GM12878 (cell line): ENCODE measurements around the gene BMAL1. TPM values are rescaled to one million over a fixed set of nuclear protein-coding genes. Genes with fewer than 3 reads are reported as not detected.

ENCODE experiments used
- ATAC-seq: fragments of 200-7000 bp; cut with Tn5 transposase; 3 replicates; pipeline ENCODE4 v1.9.1; 2020; ENCODE audit warnings: mild to moderate bottlenecking, moderate library complexity
- BruUV-seq: library from RNA; stranded (reverse); fragments of 400-500 nt; replicated peaks from 2 replicates; lab custom pipeline; 2021; lab: Mats Ljungman, UMichigan
- CTCF ChIA-PET: fragments of 300-600 bp; sonication (Branson Sonifier 250); formaldehyde crosslinking; extraction: SDS; loops from one replicate; lab custom pipeline; 2021; ENCODE audit warnings: inconsistent platforms; lab: Yijun Ruan, JAX
- POLR2A ChIA-PET: fragments of 350-600 bp; formaldehyde crosslinking; extraction: SDS; loops from one replicate; lab custom pipeline; 2021; ENCODE audit warnings: inconsistent platforms; lab: Charles Lee
- RAD21 ChIA-PET: fragments of 300-600 bp; sonication (Branson Sonifier 250); formaldehyde crosslinking; loops from one replicate; lab custom pipeline; 2023; ENCODE audit warnings: antibody characterized with exemption; ENCODE audit not compliant: unreplicated experiment; lab: Charles Lee
- SMC1A ChIA-PET: fragments of 300-600 bp; sonication (Branson Sonifier 250); formaldehyde crosslinking; loops from one replicate; lab custom pipeline; 2023; ENCODE audit not compliant: unreplicated experiment, uncharacterized antibody; lab: Charles Lee
- DNase-seq: peaks from one replicate; pipeline ENCODE4 v3.0.0-alpha.2; 2011; ENCODE audit warnings: low read depth, low spot score
- FAIRE-seq: peaks from 3 replicates; lab custom pipeline; 2011; peaks lifted over from hg19 to GRCh38; lab: Jason Lieb, UNC
- H2AFZ ChIP-seq: 2 replicates; pipeline ENCODE4 v1.6.0; 2011; ENCODE audit warnings: low read depth, low read length, control low read depth; ENCODE audit not compliant: control insufficient read depth
- H3K27ac ChIP-seq: 2 replicates; pipeline ENCODE4 v1.5.1; 2011; ENCODE audit warnings: control low read depth; ENCODE audit not compliant: control insufficient read depth, insufficient read depth
- H3K27me3 ChIP-seq, 2 experiments: replicated peaks in 1 of 2; 2 replicates each; pipeline versions ENCODE4 v1.6.0 to v1.6.1; 2011; ENCODE audit warnings: low read length in 1 of 2; ENCODE audit not compliant: control insufficient read depth in 2 of 2, insufficient read depth in 2 of 2
- H3K36me3 ChIP-seq, 2 experiments: 2 replicates each; pipeline ENCODE4 v1.5.1; 2011; ENCODE audit warnings: low read length in 1 of 2; ENCODE audit not compliant: control insufficient read depth in 2 of 2, insufficient read depth in 2 of 2
- H3K4me1 ChIP-seq: 2 replicates; pipeline ENCODE4 v1.6.1; 2011; ENCODE audit warnings: mild to moderate bottlenecking, low read length, moderate library complexity, mixed read lengths; ENCODE audit not compliant: control insufficient read depth, insufficient read depth
- H3K4me2 ChIP-seq: 2 replicates; pipeline ENCODE4 v1.6.0; 2011; ENCODE audit warnings: control low read depth; ENCODE audit not compliant: control insufficient read depth, insufficient read depth
- H3K4me3 ChIP-seq: fragments of 200-600 bp; sonication (generic); 2 replicates; pipeline ENCODE4 v1.5.1; 2016
- H3K79me2 ChIP-seq: 2 replicates; pipeline ENCODE4 v1.6.0; 2011; ENCODE audit warnings: low read length; ENCODE audit not compliant: control insufficient read depth, insufficient read depth
- H3K9ac ChIP-seq: 2 replicates; pipeline ENCODE4 v1.8.0; 2011; ENCODE audit warnings: low read length, control low read depth, mixed read lengths; ENCODE audit not compliant: control insufficient read depth, insufficient read depth
- H3K9me3 ChIP-seq: replicated peaks from 3 replicates; pipeline ENCODE4 v1.5.1; 2011; ENCODE audit warnings: mild to moderate bottlenecking, low read length; ENCODE audit not compliant: control insufficient read depth, insufficient read depth
- H4K20me1 ChIP-seq: 2 replicates; pipeline ENCODE4 v1.6.0; 2011; ENCODE audit not compliant: control insufficient read depth, insufficient read depth
- BMI1 ChIP-seq: fragments of 450-650 bp; IDR thresholded peaks from 2 replicates; pipeline ENCODE4 v1.6.1; 2016; ENCODE audit warnings: mild to moderate bottlenecking, moderate library complexity, borderline replicate concordance
- CEBPB ChIP-seq, 2 experiments: fragments of 150-350 bp in 1 of 2; IDR thresholded peaks; 2 replicates each; pipeline ENCODE4 v1.6.1; 2012 to 2014; ENCODE audit warnings: low read depth in 2 of 2, low read length in 2 of 2, borderline replicate concordance in 1 of 2, inconsistent platforms in 1 of 2
- CREB1 ChIP-seq: IDR thresholded peaks from 2 replicates; pipeline ENCODE4 v1.6.1; 2012; ENCODE audit warnings: low read depth, mild to moderate bottlenecking, inconsistent platforms
- EGR1 ChIP-seq, 2 experiments: IDR thresholded peaks; 1 replicate in 1 of 2; 2 replicates in 1 of 2; pipeline ENCODE4 v1.6.1; 2011 to 2012; ENCODE audit warnings: low read depth in 2 of 2, low read length in 2 of 2, borderline replicate concordance in 1 of 2, mild to moderate bottlenecking in 1 of 2, moderate library complexity in 1 of 2
- NBN ChIP-seq: fragments of 450-650 bp; IDR thresholded peaks from 2 replicates; pipeline ENCODE4 v1.6.1; 2016
- NFIC ChIP-seq: IDR thresholded peaks from 2 replicates; pipeline ENCODE4 v1.6.1; 2012; ENCODE audit warnings: low read depth, mild to moderate bottlenecking, inconsistent platforms, low read length, moderate library complexity
- NFYA ChIP-seq: IDR thresholded peaks from 2 replicates; pipeline ENCODE4 v1.6.1; 2011; ENCODE audit warnings: low read depth, mild to moderate bottlenecking, low read length, improper control_type of control experiment, borderline replicate concordance
- NKRF ChIP-seq: fragments of 450-650 bp; conservative IDR thresholded peaks from 2 replicates; pipeline ENCODE4 v1.6.1; 2017; ENCODE audit warnings: mild to moderate bottlenecking, moderate library complexity
- SMC3 ChIP-seq: IDR thresholded peaks from 2 replicates; pipeline ENCODE4 v1.6.1; 2011; ENCODE audit warnings: low read length, improper control_type of control experiment, borderline replicate concordance
- SPI1 ChIP-seq: IDR thresholded peaks from 2 replicates; pipeline ENCODE4 v1.6.1; 2011; ENCODE audit warnings: low read depth, mild to moderate bottlenecking, low read length, moderate library complexity, borderline replicate concordance; ENCODE audit not compliant: insufficient read depth
- STAT3 ChIP-seq: IDR thresholded peaks from 2 replicates; pipeline ENCODE4 v1.6.1; 2011; ENCODE audit warnings: low read depth, low read length, improper control_type of control experiment
- TAF1 ChIP-seq: IDR thresholded peaks from 2 replicates; pipeline ENCODE4 v1.6.1; 2011; ENCODE audit warnings: mild to moderate bottlenecking, low read depth, low read length, borderline replicate concordance
- TCF3 ChIP-seq: IDR thresholded peaks from 2 replicates; pipeline ENCODE4 v1.6.1; 2012; ENCODE audit warnings: low read depth, mild to moderate bottlenecking, low read length, borderline replicate concordance; ENCODE audit not compliant: insufficient read depth
- ZBTB40 ChIP-seq: fragments of 450-650 bp; IDR thresholded peaks from 2 replicates; pipeline ENCODE4 v1.6.1; 2016; ENCODE audit warnings: mild to moderate bottlenecking, moderate library complexity, borderline replicate concordance
- WGBS: methylation state at CpG from one replicate; pipeline ENCODE4 v1.1.6; 2016; ENCODE audit warnings: low lambda C conversion rate; ENCODE audit not compliant: insufficient replicate concordance, insufficient coverage; ENCODE audit errors: missing lambda C conversion rate; 5-methylcytosine and 5-hydroxymethylcytosine counted together
- in situ Hi-C: fragments of 300-500 bp; cut with MboI; formaldehyde crosslinking; loops from 9 replicates; pipeline ENCODE4 v1.14.3; 2018; ENCODE audit warnings: mixed read lengths
- intact Hi-C: fragments of 100-400 bp; cut with micrococcal nuclease; formaldehyde crosslinking; loops from one replicate; pipeline ENCODE4 v1.14.2; 2022; ENCODE audit not compliant: unreplicated experiment
- polyA plus RNA-seq, 11 experiments: library from polyadenylated mRNA; depleted of rRNA in 4 of 11; unstranded in 6 of 11; stranded (reverse) in 5 of 11; fragments of >200 nt; fragmentation: Nextera tagmentation in 4 of 11; fragmentation: Illumina TruSeq in 1 of 11; extraction: Ambion mirVana in 4 of 11; extraction: Trizol in 1 of 11; gene quantifications; 1 replicate in 1 of 11; 2 replicates in 10 of 11; pipeline versions ENCODE4 v1.2.1 to v1.2.3, GENCODE V29; 2011 to 2016; ENCODE audit warnings: inconsistent platforms in 2 of 11, missing spikeins in 2 of 11, low read depth in 1 of 11
- total RNA-seq, 4 experiments: library from RNA; depleted of rRNA in 3 of 4; stranded (reverse); fragments of >200 nt in 3 of 4; fragmentation: Illumina TruSeq in 1 of 4; extraction: Trizol in 1 of 4; gene quantifications; 2 replicates each; pipeline versions ENCODE4 v1.2.1 to v1.2.3, GENCODE V29; 2013 to 2021

Gene BMAL1
- total and polyA plus RNA-seq, 10 of the 15 experiments (the other 5 are each of a cell fraction or from before 2014, with no cell fraction given), result 3.5 to 40.6 (median 13.6) TPM

- H3K27ac ChIP-seq, result no peak overlapping the region
- no peaks in the 10 kb centered on the region; a peak in 1 of 4 replicates for H3K36me3 ChIP-seq
- peaks cover 2% of the 10 kb centered on the region; the same call in 1 of the 2 replicates for H3K4me1 ChIP-seq
- H4K20me1 ChIP-seq, result no peaks in the 10 kb centered on the region
- H3K4me3 ChIP-seq, result peak overlapping the region; percentile 74
- ChIA-PET CTCF (interaction anchor here (1.0 to 1.7 kb wide), 5 partner anchors 9 to 58 kb away, joined by 3 to 5 read pairs (median 3); no protein-coding TSS in a partner anchor), RAD21 (interaction anchor here (1.1 to 1.3 kb wide), 2 partner anchors 58 to 67 kb away, joined by 3 to 6 read pairs; no protein-coding TSS in a partner anchor), SMC1A (interaction anchor here (0.8 to 5.2 kb wide), 11 partner anchors 10 to 66 kb away, joined by 3 to 33 read pairs (median 4); no protein-coding TSS in a partner anchor), POLR2A (interaction anchor here (0.9 to 2.0 kb wide), 7 partner anchors 10 to 56 kb away, joined by 3 to 6 read pairs (median 4); no protein-coding TSS in a partner anchor)
- peaks cover 0 to 6% of the 10 kb centered on the region in 2 experiments; a peak in 1 of 4 replicates for H3K27me3 ChIP-seq
- H3K79me2 ChIP-seq, result peaks cover 33% of the 10 kb centered on the region
- ATAC-seq (peak; percentile 89), DNase-seq (peak; percentile 85), FAIRE-seq (peak; percentile 92)
- no TSS peak for BruUV-seq
- intact Hi-C loops, result no loop called here
- WGBS, result 2% methylated on average over 60 of the region's 72 CpGs
- peak overlapping the region; percentile 58; the same call in 1 of the 2 replicates for H3K9ac ChIP-seq
- peak overlapping the region; percentile 99 for H3K4me2 ChIP-seq
- H2AFZ ChIP-seq, result peak overlapping the region; percentile 90
- in situ Hi-C loops, result no loop called here
- H3K9me3 ChIP-seq, result no peaks in the 10 kb centered on the region
- TF ChIP-seq ZBTB40, result peak; percentile 34; the same call in 1 of the 2 replicates
- no peak for TF ChIP-seq SMC3
- TF ChIP-seq STAT3, result no peak
- TF ChIP-seq CREB1, result 0 out of 2 replicates have a peak, but pooled peaks have one; percentile 63
- TF ChIP-seq EGR1 (IDR thresholded peaks at IDR 0.05; ENCODE audit: borderline replicate concordance in 1 of 2, low read depth in 2 of 2, low read length in 2 of 2), result peak in 1 of 2 experiments; percentile 52; a peak in 1 of 3 replicates
- no peak for TF ChIP-seq TAF1
- TF ChIP-seq NFIC, result no peak
- no peak for TF ChIP-seq TCF3
- TF ChIP-seq BMI1, result no peak
- no peak for TF ChIP-seq CEBPB (IDR thresholded peaks at IDR 0.05; ENCODE audit: borderline replicate concordance in 1 of 2, low read depth in 2 of 2, low read length in 2 of 2)
- TF ChIP-seq NKRF, result 0 out of 2 replicates have a peak, but pooled peaks have one; percentile 61
- peak; percentile 93 for TF ChIP-seq NFYA
- no peak for TF ChIP-seq NBN
- no peak for TF ChIP-seq SPI1
Observed at GRCh38 chr11:13276832-13277767, 490 bp upstream of the BMAL1 start.
